NCI-H2196 treated with DMSO at 0.1 percent for 48 hours (cell line): ENCODE results near the gene CTRB2.
A peak's percentile ranks its signal among the peaks of the same experiment; 100 is the strongest.

Experiments
- DNase-seq: peaks from one replicate; lab custom pipeline; 2025; ENCODE audit not compliant: unreplicated experiment; lab: John Stamatoyannopoulos, UW

Gene CTRB2

DNA sequence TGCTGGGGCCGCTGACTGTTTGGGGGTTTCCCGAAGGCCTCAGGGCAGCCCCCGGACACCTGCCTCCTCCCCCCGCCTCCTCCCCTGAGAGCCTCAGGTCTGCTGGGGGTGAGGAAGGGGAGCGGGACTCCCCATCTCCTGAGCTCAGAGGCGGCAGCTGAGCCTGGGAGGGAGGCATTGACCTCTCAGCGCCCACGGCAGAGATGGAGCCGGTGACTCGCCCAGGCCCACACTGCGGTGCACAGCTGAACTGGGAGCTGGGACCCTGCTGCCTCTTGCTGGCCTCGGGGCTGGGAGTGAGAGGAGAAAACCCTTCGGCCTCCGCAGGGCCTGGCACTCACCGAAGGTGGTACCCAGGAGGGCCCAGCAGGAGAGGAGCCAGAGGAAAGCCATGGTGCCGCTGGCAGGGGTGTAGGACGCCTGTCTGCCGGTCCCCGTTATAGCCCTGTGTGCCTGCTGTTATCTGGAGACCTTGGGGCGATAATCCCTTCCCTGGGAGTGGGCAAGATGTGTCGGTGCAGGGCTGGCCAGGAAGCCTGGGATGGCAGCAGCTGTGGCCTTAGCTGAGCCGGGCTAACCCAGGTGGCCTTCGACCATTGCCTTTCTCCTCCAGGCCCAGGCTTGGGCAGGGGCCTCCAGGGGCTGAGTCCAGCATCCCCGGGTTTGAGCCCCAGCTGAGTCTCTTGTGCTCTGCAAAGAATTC is at the start of gene CTRB2:
Gene CTRB2, minus strand, starts transcription at position 413 of the 703 bp plus-strand sequence. Its CDS starts 20 bp downstream, at position 393.
- no peak for DNase-seq

DNA sequence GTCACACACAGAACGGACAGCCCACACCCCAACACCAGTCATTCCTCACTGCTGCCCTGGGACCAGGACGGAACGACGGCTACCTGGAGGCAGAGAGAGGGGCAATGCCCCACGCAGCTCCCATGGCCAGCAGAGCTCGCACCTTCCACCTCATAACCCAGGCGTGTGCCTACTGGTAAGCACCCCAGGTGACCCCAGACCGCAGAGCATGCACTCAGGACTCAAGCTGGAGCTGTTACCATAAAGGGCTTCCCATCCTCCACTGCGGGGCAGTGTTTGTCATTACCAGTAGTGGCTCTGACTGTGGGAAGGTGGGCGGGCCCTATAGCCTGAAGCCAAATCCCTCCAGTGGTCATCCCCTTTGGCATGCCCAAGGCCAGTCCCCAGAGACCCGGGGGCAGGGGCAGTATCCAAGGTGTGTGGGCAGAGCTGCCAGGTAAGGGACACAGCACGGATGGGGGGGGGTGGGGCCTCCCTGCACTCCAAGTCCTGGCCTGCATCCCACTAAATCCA is 49.2 kb upstream of the CTRB2 start:
- no peak for DNase-seq

- no peak for DNase-seq
These were observed 47.4 kb upstream of the CTRB2 start for GRCh38 chr16:75254359-75254837.

GRCh38 chr16:75252946-75253911 is 46.3 kb upstream of the CTRB2 start:
- no peak for DNase-seq

DNA sequence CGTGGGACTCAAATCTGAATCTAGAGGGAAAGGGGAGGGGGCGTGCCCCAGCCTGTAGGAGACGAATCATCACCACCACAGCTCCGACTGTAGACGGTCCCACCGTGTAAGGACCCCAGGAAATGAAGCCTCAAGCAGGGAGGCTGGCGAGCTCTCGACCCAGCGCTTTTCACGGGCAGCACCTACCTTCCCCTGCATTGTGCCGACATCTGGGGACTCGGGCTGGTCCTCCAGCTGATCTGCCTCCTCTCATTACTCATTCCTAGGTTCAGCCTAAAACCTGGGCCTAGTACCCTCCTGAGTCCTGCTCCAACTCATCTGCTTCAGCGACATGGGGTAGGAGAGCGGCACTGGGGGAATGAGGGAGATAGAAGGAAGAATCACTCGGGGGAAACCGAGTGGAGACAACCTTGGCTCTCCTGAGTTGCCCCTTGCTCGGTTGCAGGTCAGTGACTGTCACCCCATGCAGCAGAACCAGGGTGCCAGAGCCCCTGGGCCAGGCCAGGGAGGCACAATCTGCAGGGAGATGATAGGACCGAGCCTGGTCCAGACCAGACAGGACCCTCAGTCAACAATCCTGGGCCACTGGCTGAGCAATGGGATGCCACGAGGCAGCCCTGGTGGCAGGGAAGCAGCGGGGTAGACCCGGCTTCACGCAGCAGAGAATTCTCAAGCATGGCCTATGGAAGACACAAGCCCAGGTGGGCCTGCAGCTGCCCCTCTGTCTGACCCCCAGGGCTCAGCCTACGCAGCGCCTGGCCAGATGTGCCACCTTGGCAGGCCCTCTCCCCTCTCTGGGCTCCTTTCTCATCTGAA is 45.3 kb upstream of the CTRB2 start:
- no peak for DNase-seq

GRCh38 chr16:75251280-75252048 is 44.5 kb upstream of the CTRB2 start, which contains the start of gene BCAR1:
Gene BCAR1, minus strand, starts transcription at chr16:75251624. Its CDS starts 142 bp downstream, at chr16:75251482.
- peak; percentile 56 for DNase-seq

GRCh38 chr16:75250809-75251279 is 43.9 kb upstream of the CTRB2 start:
- DNase-seq: no peak

- DNase-seq: no peak
These were observed 43.3 kb upstream of the CTRB2 start for GRCh38 chr16:75250089-75250808.

- DNase-seq: no peak
These were observed 42.5 kb upstream of the CTRB2 start for GRCh38 chr16:75249441-75249840.

GRCh38 chr16:75248536-75249380 is 41.8 kb upstream of the CTRB2 start:
- no peak for DNase-seq

- DNase-seq: no peak
These were observed 41.2 kb upstream of the CTRB2 start for GRCh38 chr16:75248142-75248535.

- no peak for DNase-seq
These were observed 40.3 kb upstream of the CTRB2 start for GRCh38 chr16:75247249-75247648.

DNA sequence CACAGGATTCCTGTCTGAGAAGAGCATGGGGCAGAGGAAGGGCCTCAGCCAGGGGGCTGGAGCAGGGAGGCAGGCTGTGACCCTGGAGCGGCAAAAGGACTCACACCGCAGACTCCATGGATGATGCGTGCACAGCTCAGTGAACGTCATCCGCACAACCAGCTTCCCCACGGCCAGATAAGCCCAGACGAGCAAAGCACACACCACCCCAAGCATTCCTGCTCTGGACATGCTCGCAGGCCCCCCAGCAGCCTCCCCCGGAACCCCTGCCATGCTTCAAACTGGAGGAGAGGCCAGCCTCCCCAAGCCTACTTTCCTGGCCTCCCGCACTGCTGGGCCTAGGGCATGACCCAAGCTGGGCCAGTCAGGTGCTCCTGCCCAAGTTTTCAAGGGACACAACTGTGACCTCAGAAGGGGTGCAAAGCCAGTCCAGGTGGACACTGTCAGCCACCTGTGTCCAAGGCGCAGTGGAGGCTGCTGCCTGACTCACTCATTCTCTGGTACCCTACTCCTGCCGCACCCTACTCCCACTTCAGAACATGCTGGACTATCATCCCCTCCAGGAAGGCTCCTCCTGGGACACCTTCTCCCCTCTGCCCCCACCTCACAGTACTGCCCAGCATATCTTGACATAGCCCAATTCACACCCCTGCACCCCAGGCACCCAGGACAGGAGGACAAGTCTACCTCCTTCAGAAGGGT is 39.7 kb upstream of the CTRB2 start:
- DNase-seq: no peak

- no peak for DNase-seq
These were observed 38.1 kb upstream of the CTRB2 start for GRCh38 chr16:75244844-75245758.

GRCh38 chr16:75244225-75244809 is 37.4 kb upstream of the CTRB2 start:
- DNase-seq: no peak

GRCh38 chr16:75243667-75244224 is 36.8 kb upstream of the CTRB2 start:
- DNase-seq: no peak
